Uterus (tissue), 2 donors: ENCODE data around the gene CDKN2A.

Source experiments
- CTCF ChIP-seq, 4 experiments: fragments of 200-600 bp in 2 of 4; fragments of 450-650 bp in 2 of 4; sonication (generic) in 2 of 4; IDR thresholded peaks; one replicate each; pipeline ENCODE4 v1.5.1; 2016 to 2019; ENCODE audit warnings: antibody characterized with exemption in 4 of 4, mild to moderate bottlenecking in 2 of 4, moderate library complexity in 1 of 4
- POLR2A ChIP-seq, 2 donors: fragments of 450-650 bp; IDR thresholded peaks; one replicate each; pipeline ENCODE4 v1.6.1; 2016; ENCODE audit warnings: antibody characterized with exemption in 2 of 2, mild to moderate bottlenecking in 1 of 2, moderate library complexity in 1 of 2

- TF ChIP-seq CTCF (IDR thresholded peaks at IDR 0.05) (no peak), POLR2A (IDR thresholded peaks at IDR 0.05) (no peak)
Observed at GRCh38 chr9:21983561-21983935, 10.6 kb downstream of the CDKN2A start.
